Left forelimb (tissue), 1 donor: ENCODE measurements around the gene PPP1R1A.

Experiments used
- DNase-seq: peaks from one replicate; pipeline ENCODE4 v3.0.0-alpha.2; 2018; ENCODE audit warnings: low spot score

Gene PPP1R1A

DNA sequence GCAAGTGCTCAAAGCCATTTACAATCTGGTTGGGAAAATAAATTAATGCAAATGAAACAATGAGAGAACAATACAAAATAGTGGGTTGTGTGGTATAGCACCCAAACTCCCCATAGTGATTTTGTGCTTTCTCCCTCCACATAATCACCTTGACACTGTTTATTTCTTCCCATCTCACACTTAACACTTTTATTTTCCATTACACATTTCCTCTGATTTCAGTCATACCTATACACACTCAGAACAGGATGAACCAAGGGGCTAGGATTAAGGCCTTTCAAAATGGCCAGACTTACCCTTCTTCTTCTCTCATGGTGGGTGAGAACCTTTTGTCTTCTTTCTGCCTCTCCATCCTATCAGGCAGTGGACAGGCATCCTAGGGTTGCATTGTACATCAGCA is 53.0 kb downstream of the PPP1R1A start:
- DNase-seq: no peak

DNA sequence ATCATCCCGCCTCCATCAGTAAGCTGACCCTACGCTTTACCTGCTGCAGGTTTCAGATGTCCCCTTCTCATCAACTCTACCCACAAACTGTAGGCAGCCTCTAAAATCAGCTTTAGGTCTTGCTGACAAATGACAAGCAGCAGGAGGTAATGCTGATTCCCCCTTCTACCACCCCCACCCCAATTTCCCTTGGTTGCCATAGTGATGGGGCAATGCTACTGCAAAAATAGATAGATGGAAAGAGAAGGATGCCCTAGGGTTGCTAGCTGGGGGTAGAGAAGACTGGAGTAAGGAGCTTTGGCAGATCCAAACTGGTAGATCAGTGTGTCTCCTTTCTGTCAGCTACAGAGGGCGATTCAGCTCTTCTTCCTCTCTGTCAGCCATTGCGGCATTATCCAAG is 58.9 kb downstream of the PPP1R1A start:
- DNase-seq: no peak
